CD14-positive monocyte (primary cell): ENCODE measurements around the gene PIK3R6. TPM values are rescaled to one million over a fixed set of nuclear protein-coding genes. Genes with fewer than 3 reads are reported as not detected.

Experiments used
- DNase-seq, 3 donors: peaks; one replicate each; pipeline ENCODE4 v3.0.0-alpha.2; 2011 to 2022
- H2AFZ ChIP-seq: 2 replicates; pipeline ENCODE4 v1.6.0; 2012; ENCODE audit warnings: mild to moderate bottlenecking, low read depth, low read length, inconsistent platforms; ENCODE audit not compliant: insufficient read depth, poor library complexity, severe bottlenecking
- H3K27ac ChIP-seq, 2 donors: 1 replicate in 1 of 2; 2 replicates in 1 of 2; pipeline ENCODE4 v1.5.1; 2012 to 2013; ENCODE audit warnings: low read length in 2 of 2, control low read depth in 1 of 2, inconsistent platforms in 1 of 2, low read depth in 1 of 2, mild to moderate bottlenecking in 1 of 2
- H3K27me3 ChIP-seq, 2 donors: one replicate each; pipeline versions ENCODE4 v1.6.0 to v1.6.1; 2011 to 2013; ENCODE audit warnings: low read length in 2 of 2; ENCODE audit not compliant: control insufficient read depth in 2 of 2, insufficient read depth in 2 of 2
- H3K36me3 ChIP-seq, 2 donors: replicated peaks in 1 of 2; 1 replicate in 1 of 2; 2 replicates in 1 of 2; pipeline versions ENCODE4 v1.5.1 to v1.6.1; 2012 to 2013; ENCODE audit warnings: low read length in 2 of 2, control low read depth in 1 of 2, inconsistent platforms in 1 of 2, mild to moderate bottlenecking in 1 of 2; ENCODE audit not compliant: insufficient read depth in 2 of 2, control insufficient read depth in 1 of 2
- H3K4me1 ChIP-seq, 2 donors: 1 replicate in 1 of 2; 2 replicates in 1 of 2; pipeline versions ENCODE4 v1.5.1 to v1.6.1; 2012 to 2013; ENCODE audit warnings: low read length in 2 of 2, control low read depth in 1 of 2, inconsistent platforms in 1 of 2, mild to moderate bottlenecking in 1 of 2, moderate library complexity in 1 of 2; ENCODE audit not compliant: insufficient read depth in 2 of 2, control insufficient read depth in 1 of 2
- H3K4me2 ChIP-seq: replicated peaks from 2 replicates; pipeline ENCODE3; 2012; ENCODE audit warnings: low read length, moderate library complexity, mild to moderate bottlenecking; ENCODE audit not compliant: poor library complexity, severe bottlenecking; ENCODE audit errors: extremely low read depth
- H3K4me3 ChIP-seq, 3 experiments: fragments of 200-600 bp in 1 of 3; sonication (generic) in 1 of 3; replicated peaks in 1 of 3; 1 replicate in 2 of 3; 2 replicates in 1 of 3; pipeline ENCODE4 v1.5.1; 2011 to 2013; ENCODE audit warnings: low read length in 3 of 3, mild to moderate bottlenecking in 3 of 3, control low read depth in 2 of 3, low read depth in 2 of 3, inconsistent platforms in 1 of 3, moderate library complexity in 1 of 3
- H3K79me2 ChIP-seq: 2 replicates; pipeline ENCODE4 v1.6.0; 2012; ENCODE audit warnings: mild to moderate bottlenecking, control low read depth, inconsistent platforms, low read length, moderate library complexity; ENCODE audit not compliant: insufficient read depth
- H3K9ac ChIP-seq: 2 replicates; pipeline ENCODE4 v1.6.0; 2017; ENCODE audit warnings: low read length, mild to moderate bottlenecking; ENCODE audit not compliant: insufficient read depth, poor library complexity, severe bottlenecking
- H3K9me3 ChIP-seq, 2 donors: replicated peaks in 1 of 2; 1 replicate in 1 of 2; 2 replicates in 1 of 2; pipeline versions ENCODE4 v1.5.1 to v1.6.1; 2012 to 2013; ENCODE audit warnings: low read length in 2 of 2, control low read depth in 1 of 2; ENCODE audit not compliant: control insufficient read depth in 1 of 2, insufficient read depth in 1 of 2
- H4K20me1 ChIP-seq: 2 replicates; pipeline ENCODE4 v1.6.0; 2012; ENCODE audit warnings: mild to moderate bottlenecking, low read length, control low read depth, moderate library complexity; ENCODE audit not compliant: insufficient read depth
- H3K27ac Mint-ChIP-seq, 7 donors: one replicate each; pipeline ENCODE4 v1.8.0; 2020; ENCODE audit warnings: mild to moderate bottlenecking in 7 of 7, mixed read lengths in 7 of 7, moderate library complexity in 6 of 7, inconsistent platforms in 2 of 7
- H3K27me3 Mint-ChIP-seq, 3 donors: one replicate each; pipeline ENCODE4 v1.8.0; 2021 to 2022; ENCODE audit warnings: low read depth in 3 of 3, mild to moderate bottlenecking in 3 of 3, mixed read lengths in 3 of 3, moderate library complexity in 3 of 3, inconsistent platforms in 1 of 3
- H3K36me3 Mint-ChIP-seq, 2 donors: one replicate each; pipeline ENCODE4 v1.8.0; 2020; ENCODE audit warnings: mixed read lengths in 2 of 2, inconsistent platforms in 1 of 2, mild to moderate bottlenecking in 1 of 2
- H3K4me1 Mint-ChIP-seq: one replicate; pipeline ENCODE4 v1.8.0; 2020; ENCODE audit warnings: mild to moderate bottlenecking, mixed read lengths
- H3K4me3 Mint-ChIP-seq, 2 donors: one replicate each; pipeline ENCODE4 v1.8.0; 2020; ENCODE audit warnings: mild to moderate bottlenecking in 2 of 2, mixed read lengths in 2 of 2, moderate library complexity in 1 of 2
- H3K9me3 Mint-ChIP-seq, 7 donors: one replicate each; pipeline ENCODE4 v1.8.0; 2020 to 2022; ENCODE audit warnings: mixed read lengths in 7 of 7, mild to moderate bottlenecking in 6 of 7, moderate library complexity in 6 of 7, inconsistent platforms in 2 of 7
- WGBS: methylation state at CpG from one replicate; pipeline ENCODE4 v1.1.5; 2013; ENCODE audit warnings: missing lambda C conversion rate; ENCODE audit not compliant: insufficient coverage; 5-methylcytosine and 5-hydroxymethylcytosine counted together
- intact Hi-C, 2 donors: fragments of 100-400 bp; cut with micrococcal nuclease; formaldehyde crosslinking; loops; one replicate each; pipeline versions ENCODE4 v1.15.0 to v1.15.1; 2023
- polyA plus RNA-seq, 3 donors: library from polyadenylated mRNA; depleted of rRNA in 1 of 3; unstranded in 2 of 3; stranded (reverse) in 1 of 3; fragments of 300-500 nt in 2 of 3; fragments of >200 nt in 1 of 3; fragmentation: Illumina TruSeq in 2 of 3; gene quantifications; 1 replicate in 2 of 3; 2 replicates in 1 of 3; pipeline ENCODE4 v1.2.3, GENCODE V29; 2012 to 2021
- TF ChIP-seq, protein P1 (sequence below): fragments of 200-600 bp; IDR thresholded peaks from one replicate; pipeline ENCODE4 v1.8.0; 2022; ENCODE audit warnings: antibody characterized with exemption, mild to moderate bottlenecking

PIK3R6 gene
- polyA plus RNA-seq, 3 donors, result 3.6 to 23.3 (median 5.8) TPM

DNA sequence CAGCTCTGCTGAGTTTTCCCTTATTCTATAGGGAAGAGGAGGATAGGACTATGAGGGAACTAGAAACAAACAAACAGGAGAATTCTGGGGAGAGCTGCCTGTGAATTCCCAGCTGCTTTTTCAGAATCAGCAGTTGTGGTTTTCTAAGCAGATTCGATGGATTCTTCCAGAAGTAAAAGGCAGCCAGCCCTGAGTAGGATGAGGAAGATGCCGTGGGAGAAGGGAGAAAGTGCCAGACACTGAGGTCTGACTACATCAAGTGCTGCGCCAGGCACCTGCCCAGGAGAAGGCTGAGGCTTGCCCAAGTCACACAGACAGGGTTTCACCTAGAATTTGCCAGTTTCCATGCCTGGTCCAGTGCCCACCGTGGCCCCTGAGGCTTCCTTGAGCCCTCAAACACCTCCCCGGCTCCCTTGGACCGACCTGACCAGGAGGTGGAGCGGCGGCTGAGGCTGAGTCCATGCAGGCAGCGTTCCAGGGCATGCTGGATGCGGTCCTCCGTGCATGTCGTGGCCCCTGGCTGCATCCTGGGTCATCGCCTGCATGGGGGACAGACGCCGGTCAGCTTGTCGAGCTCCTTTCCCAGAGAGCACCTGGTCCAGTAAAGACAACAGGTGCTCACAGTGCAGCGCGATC, 43.6 kb upstream of the PIK3R6 start:
- Histone ChIP-seq H3K27ac (peak overlapping the region in 1 of 2 donors; percentile 60), H3K4me2 (no peak overlapping the region), H3K36me3 (peaks cover 55 to 87% of the 10 kb centered on the region in 2 donors), H3K4me1 (peaks cover 10 to 12% of the 10 kb centered on the region in 2 donors), H2AFZ (no peak overlapping the region), H3K4me3 (no peak overlapping the region), H3K79me2 (peaks cover 57% of the 10 kb centered on the region), H4K20me1 (peaks cover 51% of the 10 kb centered on the region), H3K27me3 (no peaks in the 10 kb centered on the region), H3K9me3 (no peaks in the 10 kb centered on the region), H3K9ac (no peak overlapping the region)
- peak overlapping the region in 3 of 7 donors; percentile 44 to 79 (median 69) for H3K27ac Mint-ChIP-seq
- no peak overlapping the region for H3K4me3 Mint-ChIP-seq
- peaks cover 88 to 98% of the 10 kb centered on the region in 2 donors for H3K36me3 Mint-ChIP-seq
- WGBS, result 98% methylated on average over 18 of the region's 18 CpGs
- peaks cover 20% of the 10 kb centered on the region for H3K4me1 Mint-ChIP-seq
- peaks cover 0 to 2% (median 0%) of the 10 kb centered on the region in 7 donors for H3K9me3 Mint-ChIP-seq
- DNase-seq, result peak in 1 of 3 donors; percentile 5
- intact Hi-C loops, result loop anchor here in 1 of 2 donors (5.0 kb wide), 1 partner anchor 81 kb away; no protein-coding TSS in a partner anchor
- H3K27me3 Mint-ChIP-seq, result no peaks in the 10 kb centered on the region
- TF ChIP-seq, protein P1, sequence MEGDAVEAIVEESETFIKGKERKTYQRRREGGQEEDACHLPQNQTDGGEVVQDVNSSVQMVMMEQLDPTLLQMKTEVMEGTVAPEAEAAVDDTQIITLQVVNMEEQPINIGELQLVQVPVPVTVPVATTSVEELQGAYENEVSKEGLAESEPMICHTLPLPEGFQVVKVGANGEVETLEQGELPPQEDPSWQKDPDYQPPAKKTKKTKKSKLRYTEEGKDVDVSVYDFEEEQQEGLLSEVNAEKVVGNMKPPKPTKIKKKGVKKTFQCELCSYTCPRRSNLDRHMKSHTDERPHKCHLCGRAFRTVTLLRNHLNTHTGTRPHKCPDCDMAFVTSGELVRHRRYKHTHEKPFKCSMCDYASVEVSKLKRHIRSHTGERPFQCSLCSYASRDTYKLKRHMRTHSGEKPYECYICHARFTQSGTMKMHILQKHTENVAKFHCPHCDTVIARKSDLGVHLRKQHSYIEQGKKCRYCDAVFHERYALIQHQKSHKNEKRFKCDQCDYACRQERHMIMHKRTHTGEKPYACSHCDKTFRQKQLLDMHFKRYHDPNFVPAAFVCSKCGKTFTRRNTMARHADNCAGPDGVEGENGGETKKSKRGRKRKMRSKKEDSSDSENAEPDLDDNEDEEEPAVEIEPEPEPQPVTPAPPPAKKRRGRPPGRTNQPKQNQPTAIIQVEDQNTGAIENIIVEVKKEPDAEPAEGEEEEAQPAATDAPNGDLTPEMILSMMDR, result no peak

DNA sequence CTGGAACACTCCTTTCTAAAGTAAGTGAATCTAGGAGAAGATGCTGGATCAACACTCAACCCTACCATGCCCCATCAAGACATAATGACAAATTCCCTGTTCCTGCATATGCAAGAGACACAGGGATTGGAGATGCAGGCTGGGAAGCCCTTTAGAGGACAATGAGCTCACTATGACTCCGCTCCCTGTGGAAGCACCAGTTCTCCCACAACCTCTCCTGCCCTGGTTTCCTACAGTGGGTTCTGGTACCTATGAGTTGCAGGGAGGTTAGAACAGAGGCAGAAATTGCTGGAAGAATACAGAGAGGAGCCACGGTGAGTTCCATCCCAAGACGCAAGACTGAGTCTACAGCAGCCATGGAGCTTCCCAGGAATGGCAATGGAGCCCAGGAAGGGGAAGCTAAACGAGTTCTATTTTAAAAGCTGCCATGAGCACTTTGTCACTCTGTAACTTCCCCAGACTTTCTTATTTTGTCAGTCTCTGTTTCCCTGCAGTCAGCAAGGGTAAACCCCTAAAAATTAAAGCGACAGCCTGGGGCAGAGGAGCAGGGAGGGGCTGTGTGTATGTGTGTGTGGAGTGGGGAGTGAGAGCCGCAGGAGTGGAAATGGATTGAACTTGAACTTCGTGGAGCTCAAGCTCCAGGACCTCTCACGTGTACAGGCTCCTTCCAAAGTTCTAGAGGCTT, 42.3 kb upstream of the PIK3R6 start:
- H3K9me3 ChIP-seq, result no peaks in the 10 kb centered on the region
- WGBS, result 96% methylated on average over 3 of the region's 8 CpGs
- H3K4me1 Mint-ChIP-seq, result peaks cover 9% of the 10 kb centered on the region
- H3K9me3 Mint-ChIP-seq, result peaks cover 0 to 2% (median 0%) of the 10 kb centered on the region in 7 donors
- no peak overlapping the region for H3K4me2 ChIP-seq
- no peaks in the 10 kb centered on the region for H3K27me3 ChIP-seq
- H3K4me3 Mint-ChIP-seq, result no peak overlapping the region
- H3K4me3 ChIP-seq, result no peak overlapping the region
- peak overlapping the region in 3 of 7 donors; percentile 2 to 73 (median 50) for H3K27ac Mint-ChIP-seq
- intact Hi-C loops, result loop anchor here in 1 of 2 donors (5.0 kb wide), 1 partner anchor 83 kb away; no protein-coding TSS in a partner anchor
- peaks cover 94 to 100% of the 10 kb centered on the region in 2 donors for H3K36me3 Mint-ChIP-seq
- TF ChIP-seq, protein P1, result no peak
- H2AFZ ChIP-seq, result no peak overlapping the region
- peaks cover 43% of the 10 kb centered on the region for H3K79me2 ChIP-seq
- peaks cover 60% of the 10 kb centered on the region for H4K20me1 ChIP-seq
- H3K9ac ChIP-seq, result no peak overlapping the region
- peak in 1 of 3 donors; percentile 4 for DNase-seq
- H3K36me3 ChIP-seq, result peaks cover 66 to 99% of the 10 kb centered on the region in 2 donors
- peak overlapping the region in 1 of 2 donors; percentile 60 for H3K27ac ChIP-seq
- no peaks in the 10 kb centered on the region for H3K4me1 ChIP-seq
- H3K27me3 Mint-ChIP-seq, result no peaks in the 10 kb centered on the region
